Measurements from ENCODE around the gene SLC45A2. TPM values are rescaled to one million over a fixed set of nuclear protein-coding genes. Genes with fewer than 3 reads are reported as not detected.
"Not testable (repeated sequence)": the region's sequence is repeated elsewhere in the genome, so short reads cannot be mapped to it uniquely, and the experiment has no call there.

Gene SLC45A2, protein sequence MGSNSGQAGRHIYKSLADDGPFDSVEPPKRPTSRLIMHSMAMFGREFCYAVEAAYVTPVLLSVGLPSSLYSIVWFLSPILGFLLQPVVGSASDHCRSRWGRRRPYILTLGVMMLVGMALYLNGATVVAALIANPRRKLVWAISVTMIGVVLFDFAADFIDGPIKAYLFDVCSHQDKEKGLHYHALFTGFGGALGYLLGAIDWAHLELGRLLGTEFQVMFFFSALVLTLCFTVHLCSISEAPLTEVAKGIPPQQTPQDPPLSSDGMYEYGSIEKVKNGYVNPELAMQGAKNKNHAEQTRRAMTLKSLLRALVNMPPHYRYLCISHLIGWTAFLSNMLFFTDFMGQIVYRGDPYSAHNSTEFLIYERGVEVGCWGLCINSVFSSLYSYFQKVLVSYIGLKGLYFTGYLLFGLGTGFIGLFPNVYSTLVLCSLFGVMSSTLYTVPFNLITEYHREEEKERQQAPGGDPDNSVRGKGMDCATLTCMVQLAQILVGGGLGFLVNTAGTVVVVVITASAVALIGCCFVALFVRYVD
- not detected in 2 replicates for total RNA-seq

DNA sequence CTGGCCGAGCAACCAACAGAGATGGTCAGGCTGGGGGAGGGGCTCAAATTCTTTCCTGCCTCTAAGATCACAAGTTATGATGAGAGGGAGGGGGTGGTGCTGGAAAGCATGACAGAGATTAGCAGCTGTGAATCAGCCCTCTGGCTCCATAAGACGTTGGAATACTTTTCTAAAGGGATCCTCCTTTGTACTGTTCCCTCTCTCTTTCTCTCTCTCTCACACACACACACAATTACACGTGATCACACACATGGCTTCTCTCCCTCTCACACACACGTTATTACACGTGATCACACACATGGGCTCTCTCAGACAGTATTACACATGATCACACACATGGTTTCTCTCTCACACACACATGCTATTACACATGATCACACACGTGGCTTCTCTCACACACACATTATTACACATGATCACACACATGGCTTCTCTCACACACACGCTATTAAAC is at the start of gene SLC45A2:
SLC45A2 (minus strand) TSS at position 23 of the 454 bp plus-strand sequence. CDS start 110 bp downstream, outside the sequence.
- Histone ChIP-seq H3K4me3 (ENCODE audit: low read depth, low read length) (no peak within 1 kb of the TSS), H3K27me3 (ENCODE audit: control insufficient read depth, insufficient read depth, low read length) (peaks cover 2% of the 10 kb centered on the region), H3K36me3 (ENCODE audit: control insufficient read depth, insufficient read depth, low read length) (no peaks in the 10 kb centered on the region)
- TF ChIP-seq, protein P1, sequence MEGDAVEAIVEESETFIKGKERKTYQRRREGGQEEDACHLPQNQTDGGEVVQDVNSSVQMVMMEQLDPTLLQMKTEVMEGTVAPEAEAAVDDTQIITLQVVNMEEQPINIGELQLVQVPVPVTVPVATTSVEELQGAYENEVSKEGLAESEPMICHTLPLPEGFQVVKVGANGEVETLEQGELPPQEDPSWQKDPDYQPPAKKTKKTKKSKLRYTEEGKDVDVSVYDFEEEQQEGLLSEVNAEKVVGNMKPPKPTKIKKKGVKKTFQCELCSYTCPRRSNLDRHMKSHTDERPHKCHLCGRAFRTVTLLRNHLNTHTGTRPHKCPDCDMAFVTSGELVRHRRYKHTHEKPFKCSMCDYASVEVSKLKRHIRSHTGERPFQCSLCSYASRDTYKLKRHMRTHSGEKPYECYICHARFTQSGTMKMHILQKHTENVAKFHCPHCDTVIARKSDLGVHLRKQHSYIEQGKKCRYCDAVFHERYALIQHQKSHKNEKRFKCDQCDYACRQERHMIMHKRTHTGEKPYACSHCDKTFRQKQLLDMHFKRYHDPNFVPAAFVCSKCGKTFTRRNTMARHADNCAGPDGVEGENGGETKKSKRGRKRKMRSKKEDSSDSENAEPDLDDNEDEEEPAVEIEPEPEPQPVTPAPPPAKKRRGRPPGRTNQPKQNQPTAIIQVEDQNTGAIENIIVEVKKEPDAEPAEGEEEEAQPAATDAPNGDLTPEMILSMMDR (IDR thresholded peaks at IDR 0.05; ENCODE audit: insufficient read depth, low read length, severe bottlenecking): no peak
- no peak for DNase-seq (ENCODE audit: low read depth)
- no peak for FAIRE-seq

DNA sequence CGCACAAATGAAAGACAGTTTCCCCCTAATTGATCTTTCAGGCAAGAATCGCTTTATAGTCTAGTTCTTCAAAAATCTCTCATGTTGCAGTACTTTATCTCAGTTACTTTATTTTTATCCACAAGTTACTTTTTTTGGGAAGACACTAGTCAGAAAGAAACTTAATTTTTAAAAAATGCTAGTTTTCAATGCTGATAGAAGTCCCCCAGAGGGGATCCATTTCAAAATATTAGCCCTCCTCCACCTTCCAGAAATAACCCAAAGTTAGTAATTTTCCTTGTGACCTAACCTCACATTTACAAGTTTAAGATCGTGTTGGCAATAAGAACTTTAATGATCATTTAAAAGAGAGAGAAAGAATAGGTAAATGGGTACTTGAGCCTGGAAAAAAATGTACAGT is 47.5 kb upstream of the SLC45A2 start:
- H3K36me3 ChIP-seq (ENCODE audit: control insufficient read depth, insufficient read depth, low read length): no peaks in the 10 kb centered on the region
- FAIRE-seq (no peak), DNase-seq (ENCODE audit: low read depth) (no peak)
- no peak overlapping the region for H3K4me3 ChIP-seq (ENCODE audit: low read depth, low read length)
- TF ChIP-seq, protein P1 (IDR thresholded peaks at IDR 0.05; ENCODE audit: insufficient read depth, low read length, severe bottlenecking): no peak
- no peaks in the 10 kb centered on the region for H3K27me3 ChIP-seq (ENCODE audit: control insufficient read depth, insufficient read depth, low read length)

DNA sequence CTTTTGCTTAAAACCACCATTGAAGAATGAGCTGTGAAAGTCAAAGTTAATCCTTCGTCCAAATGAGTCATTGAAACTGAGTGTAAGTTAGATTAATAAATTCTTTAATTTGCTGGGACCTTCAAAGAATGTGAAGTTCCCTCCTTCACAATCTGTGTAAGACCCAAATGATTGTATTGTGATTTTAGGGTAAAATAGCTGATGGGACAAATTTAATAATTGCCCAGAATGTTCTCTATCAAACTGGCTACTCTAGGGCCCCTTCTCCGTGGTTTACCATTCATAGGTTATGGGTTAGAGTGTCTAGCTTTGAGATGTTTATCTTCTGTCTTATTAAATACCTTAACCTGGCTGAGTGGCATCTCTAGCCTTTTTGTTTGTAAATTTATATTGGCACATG is 46.6 kb upstream of the SLC45A2 start:
- no peak for FAIRE-seq
- no peak for DNase-seq (ENCODE audit: low read depth)
- TF ChIP-seq, protein P1 (IDR thresholded peaks at IDR 0.05; ENCODE audit: insufficient read depth, low read length, severe bottlenecking): no peak
- Histone ChIP-seq H3K27me3 (ENCODE audit: control insufficient read depth, insufficient read depth, low read length) (no peaks in the 10 kb centered on the region), H3K4me3 (ENCODE audit: low read depth, low read length) (no peak overlapping the region), H3K36me3 (ENCODE audit: control insufficient read depth, insufficient read depth, low read length) (no peaks in the 10 kb centered on the region)

DNA sequence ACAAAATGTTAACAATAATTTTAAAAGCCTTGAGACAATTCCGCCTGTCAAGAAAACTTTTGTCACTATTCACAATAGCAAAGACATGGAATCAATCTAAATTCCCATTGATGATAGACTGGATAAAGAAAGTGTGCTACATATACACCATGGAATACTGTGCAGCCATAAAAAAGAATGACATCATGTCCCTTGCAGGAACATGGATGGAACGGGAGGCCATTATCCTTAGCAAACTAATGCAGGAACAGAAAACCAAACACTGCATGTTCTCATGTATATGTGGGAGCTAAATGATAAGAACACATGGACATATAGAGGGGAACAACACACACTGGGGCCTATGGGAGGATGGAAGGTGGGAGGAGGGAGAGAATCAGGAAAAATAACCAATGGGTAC is 46.1 kb upstream of the SLC45A2 start:
- DNase-seq (ENCODE audit: low read depth); H3K27me3 ChIP-seq (ENCODE audit: control insufficient read depth, insufficient read depth, low read length); FAIRE-seq; H3K4me3 ChIP-seq (ENCODE audit: low read depth, low read length); H3K36me3 ChIP-seq (ENCODE audit: control insufficient read depth, insufficient read depth, low read length): not testable (repeated sequence)

DNA sequence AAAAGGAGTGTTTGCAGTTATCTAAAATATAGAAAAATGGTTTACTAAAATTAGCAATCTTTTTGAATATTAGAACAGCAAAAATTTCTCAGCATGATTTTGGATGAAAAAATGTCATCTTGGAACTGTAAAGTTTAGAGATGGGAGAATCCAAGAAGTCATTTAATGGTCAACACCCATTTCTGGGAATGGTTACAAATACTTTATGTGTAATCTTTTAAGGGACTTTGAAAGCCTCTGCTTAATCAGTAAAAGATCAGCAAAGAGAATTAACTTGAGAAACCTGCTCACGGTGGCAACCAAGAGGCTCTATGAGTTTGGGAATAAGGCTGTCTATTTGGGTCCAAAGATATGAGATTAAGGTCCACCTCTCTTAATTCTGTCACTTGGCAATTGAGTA is 45.6 kb upstream of the SLC45A2 start:
- DNase-seq (ENCODE audit: low read depth): no peak
- H3K4me3 ChIP-seq (ENCODE audit: low read depth, low read length): no peak overlapping the region
- no peaks in the 10 kb centered on the region for H3K36me3 ChIP-seq (ENCODE audit: control insufficient read depth, insufficient read depth, low read length)
- FAIRE-seq: no peak
- H3K27me3 ChIP-seq (ENCODE audit: control insufficient read depth, insufficient read depth, low read length): no peaks in the 10 kb centered on the region
- TF ChIP-seq, protein P1 (IDR thresholded peaks at IDR 0.05; ENCODE audit: insufficient read depth, low read length, severe bottlenecking): no peak

DNA sequence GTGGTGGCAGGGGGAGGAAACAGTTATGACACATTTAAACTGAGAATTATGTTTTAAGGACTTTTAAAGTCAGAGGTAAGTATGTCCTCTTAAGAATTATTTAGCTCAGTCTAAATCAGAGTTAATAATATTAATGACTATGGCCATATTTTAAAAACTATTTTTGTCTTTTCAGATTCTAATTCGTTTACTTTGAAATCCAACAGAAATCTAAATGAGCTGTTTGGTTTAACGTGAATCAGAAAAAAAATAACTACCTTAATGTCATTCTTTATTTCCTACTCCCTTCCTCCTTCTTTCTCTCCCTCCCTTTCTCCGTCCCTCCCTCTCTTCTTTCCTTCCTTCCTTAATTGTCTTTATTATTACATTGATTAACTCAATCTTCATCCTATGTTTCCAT is 43.9 kb upstream of the SLC45A2 start:
- DNase-seq (ENCODE audit: low read depth) (no peak), FAIRE-seq (no peak)
- Histone ChIP-seq H3K27me3 (ENCODE audit: control insufficient read depth, insufficient read depth, low read length) (no peaks in the 10 kb centered on the region), H3K4me3 (ENCODE audit: low read depth, low read length) (no peak overlapping the region), H3K36me3 (ENCODE audit: control insufficient read depth, insufficient read depth, low read length) (no peaks in the 10 kb centered on the region)
- TF ChIP-seq, protein P1 (IDR thresholded peaks at IDR 0.05; ENCODE audit: insufficient read depth, low read length, severe bottlenecking): no peak
